ENCODE data around the gene DBF4B.
"Not testable (repeated sequence)": the region's sequence is repeated elsewhere in the genome, so short reads cannot be mapped to it uniquely, and the experiment has no call there.

DBF4B gene

GRCh38 chr17:44722254-44722653 lies 13.8 kb downstream of the DBF4B start:
- POLR2A ChIA-PET, result no interaction called here
- CTCF ChIA-PET, result interaction anchor here (1.2 kb wide), 1 partner anchor 12 kb away, joined by 3 read pairs; no protein-coding TSS in a partner anchor
- TF ChIP-seq CTCF (IDR thresholded peaks at IDR 0.05; ENCODE audit: control extremely low read depth, extremely low read depth, low read depth, missing control alignments), result no peak
- no peak for DNase-seq (ENCODE audit: extremely low spot score)

- DNase-seq (ENCODE audit: extremely low spot score); POLR2A ChIA-PET: not testable (repeated sequence)
- CTCF ChIA-PET, result interaction anchor here (1.0 to 1.4 kb wide), 2 partner anchors 9 to 11 kb away, joined by 3 to 4 read pairs; no protein-coding TSS in a partner anchor
These were observed 17.7 kb downstream of the DBF4B start for GRCh38 chr17:44726121-44726520.

- no peak for DNase-seq (ENCODE audit: extremely low spot score)
- ChIA-PET POLR2A (no interaction called here), CTCF (interaction anchor here (1.0 kb wide), 1 partner anchor 12 kb away, joined by 3 read pairs; no protein-coding TSS in a partner anchor)
- TF ChIP-seq CTCF (IDR thresholded peaks at IDR 0.05; ENCODE audit: control extremely low read depth, extremely low read depth, low read depth, missing control alignments), result peak; percentile 4
These were observed 25.3 kb downstream of the DBF4B start for GRCh38 chr17:44733753-44734152.

- no peak for TF ChIP-seq CTCF (IDR thresholded peaks at IDR 0.05; ENCODE audit: control extremely low read depth, extremely low read depth, low read depth, missing control alignments)
- CTCF ChIA-PET, result interaction anchor here (1.0 kb wide), 1 partner anchor 12 kb away, joined by 3 read pairs; no protein-coding TSS in a partner anchor
- DNase-seq (ENCODE audit: extremely low spot score), result no peak
- POLR2A ChIA-PET, result no interaction called here
These were observed 25.8 kb downstream of the DBF4B start for GRCh38 chr17:44734272-44734671.

- POLR2A ChIA-PET, result no interaction called here
- no peak for DNase-seq (ENCODE audit: extremely low spot score)
- no peak for TF ChIP-seq CTCF (IDR thresholded peaks at IDR 0.05; ENCODE audit: control extremely low read depth, extremely low read depth, low read depth, missing control alignments)
- CTCF ChIA-PET, result interaction anchor here (0.8 to 1.9 kb wide), 10 partner anchors 8 to 399 kb away, joined by 3 to 5 read pairs (median 4); partner anchors contain the start of gene ACBD4
These were observed 28.2 kb downstream of the DBF4B start for GRCh38 chr17:44736551-44737240.

- ChIA-PET POLR2A (no interaction called here), CTCF (interaction anchor here (0.9 kb wide), 1 partner anchor 25 kb away, joined by 3 read pairs; no protein-coding TSS in a partner anchor)
- no peak for TF ChIP-seq CTCF (IDR thresholded peaks at IDR 0.05; ENCODE audit: control extremely low read depth, extremely low read depth, low read depth, missing control alignments)
- peak; percentile 63 for DNase-seq (ENCODE audit: extremely low spot score)
These were observed 29.9 kb downstream of the DBF4B start for GRCh38 chr17:44738214-44738906.

- DNase-seq (ENCODE audit: extremely low spot score), result no peak
- CTCF ChIA-PET, result interaction anchor here (1.6 kb wide), 1 partner anchor 207 kb away, joined by 3 read pairs; no protein-coding TSS in a partner anchor
- POLR2A ChIA-PET, result no interaction called here
- no peak for TF ChIP-seq CTCF (IDR thresholded peaks at IDR 0.05; ENCODE audit: control extremely low read depth, extremely low read depth, low read depth, missing control alignments)
These were observed 32.9 kb downstream of the DBF4B start for GRCh38 chr17:44741316-44741715.
